ENCODE results near the gene RXRB.
A peak's percentile ranks its signal among the peaks of the same experiment; 100 is the strongest.

Gene RXRB

DNA sequence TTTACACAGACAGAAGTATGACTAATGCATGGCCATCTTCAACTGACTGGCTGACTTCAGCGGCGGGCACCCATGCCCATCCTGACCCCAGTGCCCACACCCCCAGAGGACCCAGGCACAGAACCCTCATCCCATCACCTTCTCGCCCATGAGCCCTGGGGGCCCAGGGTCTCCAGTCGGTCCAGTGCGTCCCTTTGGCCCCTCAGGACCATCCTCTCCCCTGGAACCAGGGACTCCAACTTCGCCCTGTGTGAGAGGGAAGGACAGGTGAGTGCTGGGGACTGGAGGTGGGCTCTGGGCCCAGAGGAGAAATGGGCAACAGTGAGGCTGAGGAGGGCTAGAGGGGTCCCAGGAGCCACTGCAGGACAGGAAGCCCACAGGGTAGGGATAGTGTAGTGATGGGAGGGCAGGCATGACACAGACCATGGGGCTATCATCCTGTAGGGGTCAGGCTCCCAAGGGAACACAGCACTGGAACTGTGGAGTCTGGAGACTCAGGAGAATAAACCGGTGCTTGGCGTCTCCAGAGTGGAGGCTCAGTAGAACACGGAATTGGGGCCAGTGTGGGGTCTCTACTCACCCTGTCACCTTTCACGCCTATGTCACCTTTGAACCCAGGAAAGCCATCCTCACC is 24.9 kb downstream of the RXRB start:
- DNase-seq (ENCODE audit: low spot score) = no peak

- no peak for DNase-seq (ENCODE audit: low spot score)
Measured at GRCh38 chr6:33174784-33175183, 25.7 kb downstream of the RXRB start.

DNA sequence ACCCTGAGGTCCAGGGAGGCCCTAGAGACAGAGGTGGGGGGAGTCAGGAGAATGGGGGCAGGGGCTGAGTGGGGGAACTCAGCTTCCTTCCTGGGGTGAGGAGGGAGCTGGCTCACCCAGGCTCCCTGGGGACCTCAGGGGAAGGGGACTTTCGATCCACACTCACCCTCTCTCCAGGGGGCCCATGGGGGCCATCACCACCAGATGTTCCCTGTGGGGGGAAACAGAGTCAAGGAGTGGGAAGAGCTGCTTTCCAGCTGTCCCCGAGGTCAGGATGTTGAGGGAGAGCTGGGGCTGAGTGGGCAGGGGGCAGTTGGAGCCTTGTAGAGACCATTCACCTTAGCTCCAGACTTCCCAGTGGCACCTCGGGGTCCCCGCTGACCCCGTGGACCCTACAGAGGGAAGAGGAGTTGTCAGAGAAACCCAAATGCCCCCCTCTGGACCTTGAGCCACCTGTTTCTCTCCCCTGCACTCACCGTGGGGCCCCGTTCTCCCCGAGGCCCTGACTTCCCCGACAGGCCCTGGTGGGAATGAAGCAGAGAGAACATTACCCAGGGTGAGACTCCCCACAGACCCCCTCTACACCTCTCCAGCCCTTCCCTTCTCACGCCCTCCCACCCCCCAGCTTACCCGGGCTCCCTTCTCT is 26.8 kb downstream of the RXRB start:
- DNase-seq (ENCODE audit: low spot score) = no peak

DNA sequence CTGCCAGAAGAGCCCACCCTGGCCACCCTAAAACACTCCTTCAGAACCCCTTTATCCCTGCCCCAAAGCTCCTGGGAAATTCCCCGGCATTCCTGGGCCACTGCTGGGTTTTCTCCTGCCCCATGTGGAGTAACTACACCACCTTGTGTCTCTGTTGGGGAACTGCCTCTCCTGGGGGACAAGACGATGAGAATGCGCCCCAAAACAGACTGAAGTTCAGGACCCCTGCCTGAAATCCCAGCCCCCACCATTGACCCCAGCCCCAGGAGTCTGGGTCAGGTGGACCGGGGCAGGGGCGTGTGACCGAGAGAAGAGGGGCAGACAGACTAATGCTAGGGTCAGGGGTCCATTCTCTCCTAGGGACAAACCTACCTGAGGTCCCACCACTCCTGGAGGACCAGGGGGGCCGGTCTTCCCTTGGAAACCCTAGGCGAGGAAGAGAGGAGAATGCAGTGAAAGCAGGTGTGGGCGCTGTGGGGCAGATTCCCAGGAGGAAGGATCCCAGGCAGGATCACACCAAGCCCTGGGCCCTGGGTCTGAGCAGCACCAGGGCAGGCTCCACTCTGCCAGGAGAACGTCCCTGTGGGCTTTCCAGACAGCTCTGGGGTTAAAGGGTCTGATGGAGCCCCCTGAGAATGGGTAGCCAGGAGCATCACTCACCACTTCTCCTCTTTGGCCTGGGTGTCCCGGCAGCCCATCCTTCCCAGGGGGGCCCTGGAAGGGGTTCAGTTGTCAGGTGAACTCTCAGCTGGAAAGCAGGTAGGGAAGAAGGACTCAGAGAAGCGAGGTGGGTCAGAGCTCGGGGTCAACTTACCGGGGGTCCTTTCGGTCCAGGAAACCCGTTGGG is 27.6 kb downstream of the RXRB start:
- peak; percentile 67 for DNase-seq (ENCODE audit: low spot score)

GRCh38 chr6:33171880-33172687 is 28.4 kb downstream of the RXRB start:
- no peak for DNase-seq (ENCODE audit: low spot score)

DNA sequence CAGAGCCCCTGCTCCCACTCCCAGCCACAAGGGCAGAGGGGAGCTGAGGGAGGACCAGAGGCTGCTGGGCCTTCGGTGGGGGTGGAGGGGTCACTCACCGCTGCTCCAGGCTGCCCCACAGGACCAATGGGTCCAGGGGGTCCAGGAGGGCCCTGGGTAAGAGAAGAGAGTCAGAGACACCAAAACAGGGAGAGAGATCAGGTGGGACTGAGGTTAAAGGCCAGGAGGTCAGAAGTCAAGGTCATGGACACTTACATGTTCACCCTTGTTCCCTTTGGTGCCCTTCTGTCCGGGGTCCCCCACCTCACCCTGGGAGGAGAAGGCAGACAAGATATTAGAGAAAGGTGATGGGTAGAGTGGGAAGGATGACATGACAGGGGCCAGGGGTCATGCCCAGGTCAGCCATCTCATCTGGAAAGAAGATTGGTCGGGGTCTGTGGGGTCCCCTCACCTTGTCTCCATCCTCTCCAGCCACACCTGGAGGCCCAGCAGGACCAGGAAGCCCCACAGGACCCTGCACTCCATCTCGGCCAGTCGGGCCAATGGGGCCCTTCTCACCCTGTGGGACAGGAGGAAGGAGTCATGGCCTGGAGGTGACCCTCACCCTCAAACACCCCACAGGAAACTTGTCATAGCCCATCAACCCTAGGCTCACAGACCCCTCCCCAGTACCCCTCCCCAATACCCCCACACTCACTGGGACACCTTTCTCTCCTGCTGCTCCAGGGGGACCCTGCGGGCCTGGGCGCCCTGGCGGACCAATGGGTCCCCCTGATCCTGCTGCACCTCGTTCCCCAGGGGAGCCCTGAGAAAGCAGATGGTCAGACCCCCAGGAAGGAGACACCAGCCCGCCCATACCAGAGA is 29.2 kb downstream of the RXRB start:
- no peak for DNase-seq (ENCODE audit: low spot score)

DNA sequence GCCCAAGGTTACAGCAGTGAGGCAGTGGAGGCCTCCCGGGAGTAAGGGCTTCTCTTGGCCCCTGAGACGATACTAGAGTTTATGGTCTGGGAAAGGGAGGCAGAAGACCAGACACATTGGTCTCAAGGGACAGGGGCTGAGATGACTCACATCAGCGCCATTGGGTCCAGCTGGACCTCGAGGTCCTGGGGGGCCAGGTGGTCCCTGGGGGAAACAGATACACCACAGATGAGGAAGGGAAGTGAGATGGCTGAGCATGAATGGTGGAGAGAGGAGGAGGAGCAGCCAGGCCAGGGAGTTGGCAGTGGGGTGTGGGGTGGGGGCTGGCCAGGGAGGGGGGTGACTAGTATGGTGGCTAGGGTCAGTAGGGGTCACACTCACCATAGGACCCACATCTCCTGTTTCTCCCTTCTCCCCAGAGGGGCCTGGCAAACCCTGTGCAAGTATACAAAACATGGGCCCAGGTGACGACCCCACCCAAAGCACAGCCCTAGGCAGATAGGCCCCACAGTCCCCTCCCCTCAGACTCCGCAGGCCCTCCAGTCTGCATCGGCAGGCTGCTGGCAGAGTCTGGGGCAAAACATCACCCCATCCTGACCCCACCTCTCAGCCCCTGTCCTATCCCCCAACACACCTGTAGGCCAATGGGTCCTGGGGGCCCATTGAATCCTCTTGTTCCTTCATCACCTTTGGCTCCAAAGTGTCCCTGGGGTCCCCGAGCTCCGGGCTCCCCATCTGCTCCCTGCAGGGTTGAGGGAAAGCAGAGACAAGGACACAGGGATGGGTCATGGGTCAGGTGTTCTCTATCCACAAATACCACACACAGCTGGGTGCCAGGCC is 30.1 kb downstream of the RXRB start:
- no peak for DNase-seq (ENCODE audit: low spot score)

DNA sequence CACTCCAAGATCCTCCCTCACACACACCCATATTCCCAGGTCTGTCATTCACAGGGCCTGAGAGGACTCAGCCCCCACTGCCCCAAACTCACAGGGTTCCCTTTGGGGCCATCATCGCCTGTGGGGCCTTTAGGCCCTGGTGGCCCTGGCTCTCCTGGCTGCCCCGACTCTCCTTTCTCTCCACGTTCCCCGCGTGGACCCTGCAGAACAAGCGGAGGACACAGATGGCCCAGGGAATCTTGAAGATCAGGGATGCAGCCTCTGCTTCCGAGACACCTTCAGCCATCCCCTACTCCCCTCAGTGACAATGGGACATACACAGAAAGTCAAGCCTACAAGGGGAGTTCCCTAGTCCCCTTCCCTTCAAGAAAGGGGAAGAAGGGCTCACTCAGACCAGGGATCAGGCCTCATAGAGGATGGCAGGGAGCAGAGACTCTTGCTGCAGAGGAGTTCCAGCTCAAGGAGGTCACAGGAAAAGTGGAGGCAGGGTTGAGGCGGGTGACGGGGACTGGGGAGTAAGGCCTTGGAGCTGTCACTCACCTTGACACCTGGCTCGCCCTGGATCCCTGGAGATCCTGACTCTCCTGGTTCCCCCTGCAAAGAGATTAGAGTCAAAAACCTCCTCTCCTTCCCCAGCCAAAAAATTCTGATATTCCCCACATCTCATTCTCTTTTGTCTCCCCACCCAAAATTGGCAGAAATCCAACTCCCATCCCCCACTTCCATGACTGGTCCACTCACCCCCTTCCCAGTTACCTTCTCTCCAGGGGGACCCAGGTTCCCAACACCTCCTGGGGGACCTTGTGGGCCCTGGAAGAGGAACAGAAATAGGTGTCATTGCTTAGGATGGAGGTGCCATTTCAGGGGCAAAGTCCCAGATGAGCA is 30.9 kb downstream of the RXRB start:
- DNase-seq (ENCODE audit: low spot score) = no peak

DNA sequence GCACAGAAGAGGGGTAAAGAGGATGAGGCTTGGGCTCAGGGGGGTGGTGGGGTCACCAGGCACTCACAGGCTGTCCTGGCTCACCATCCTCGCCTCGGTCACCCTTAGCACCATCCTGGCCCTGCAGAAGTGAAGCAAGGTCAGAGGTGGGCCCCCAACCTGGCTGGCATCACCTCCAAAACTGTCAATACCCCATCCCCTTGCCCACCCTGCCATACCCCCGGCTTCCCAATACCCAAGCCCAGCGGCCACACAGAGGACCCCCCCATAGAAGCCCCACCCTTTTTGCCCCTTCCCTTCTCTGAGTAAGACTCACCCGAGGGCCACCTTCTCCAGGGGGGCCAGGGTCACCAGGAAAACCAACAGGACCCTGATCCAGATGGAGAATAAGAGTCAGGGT is 31.8 kb downstream of the RXRB start:
- DNase-seq (ENCODE audit: low spot score) = no peak

GRCh38 chr6:33168284-33168601 is 32.2 kb downstream of the RXRB start:
- DNase-seq (ENCODE audit: low spot score) = no peak

GRCh38 chr6:33167374-33168283 is 32.8 kb downstream of the RXRB start:
- DNase-seq (ENCODE audit: low spot score) = no peak

DNA sequence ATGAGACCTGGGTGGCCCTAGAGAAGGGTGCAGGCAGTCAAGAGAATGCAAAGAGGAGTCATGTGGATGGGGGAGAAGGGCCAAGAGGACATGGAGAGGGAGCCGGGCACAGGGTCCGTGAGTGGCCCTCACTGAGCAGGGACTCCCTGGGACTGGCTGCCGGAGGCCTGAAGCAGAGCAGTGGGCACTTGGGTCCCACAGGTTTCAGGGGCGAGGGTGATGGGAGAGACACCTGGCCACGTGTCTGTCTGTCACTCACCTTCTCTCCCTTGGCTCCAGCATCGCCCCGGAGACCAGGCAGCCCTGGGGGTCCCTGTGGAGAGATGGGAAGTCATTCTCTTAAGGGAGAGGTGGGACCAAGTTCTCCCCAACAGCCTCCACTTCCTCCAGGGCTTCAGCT is 33.7 kb downstream of the RXRB start:
- no peak for DNase-seq (ENCODE audit: low spot score)

DNA sequence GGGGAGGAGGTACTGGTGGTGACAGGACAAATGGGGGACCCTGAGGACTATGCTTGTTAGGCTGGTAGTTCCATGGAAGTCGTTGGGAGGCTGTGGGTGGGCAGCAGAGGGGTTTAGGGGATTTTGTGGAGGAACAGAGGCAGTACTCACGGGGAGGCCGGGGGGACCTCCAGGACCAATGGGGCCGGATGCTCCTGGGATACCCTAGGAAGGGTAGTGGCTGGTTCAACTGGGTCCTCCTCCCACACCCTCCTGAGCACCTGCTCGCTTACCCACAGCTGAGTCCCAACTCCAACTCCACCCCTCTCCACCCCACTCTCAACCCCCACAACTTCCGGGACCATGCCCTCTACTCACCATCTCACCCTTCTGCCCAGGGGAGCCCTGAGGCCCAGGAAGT is 34.1 kb downstream of the RXRB start:
- no peak for DNase-seq (ENCODE audit: low spot score)

- DNase-seq (ENCODE audit: low spot score) = peak; percentile 35
Measured at GRCh38 chr6:33165581-33166258, 34.7 kb downstream of the RXRB start.

DNA sequence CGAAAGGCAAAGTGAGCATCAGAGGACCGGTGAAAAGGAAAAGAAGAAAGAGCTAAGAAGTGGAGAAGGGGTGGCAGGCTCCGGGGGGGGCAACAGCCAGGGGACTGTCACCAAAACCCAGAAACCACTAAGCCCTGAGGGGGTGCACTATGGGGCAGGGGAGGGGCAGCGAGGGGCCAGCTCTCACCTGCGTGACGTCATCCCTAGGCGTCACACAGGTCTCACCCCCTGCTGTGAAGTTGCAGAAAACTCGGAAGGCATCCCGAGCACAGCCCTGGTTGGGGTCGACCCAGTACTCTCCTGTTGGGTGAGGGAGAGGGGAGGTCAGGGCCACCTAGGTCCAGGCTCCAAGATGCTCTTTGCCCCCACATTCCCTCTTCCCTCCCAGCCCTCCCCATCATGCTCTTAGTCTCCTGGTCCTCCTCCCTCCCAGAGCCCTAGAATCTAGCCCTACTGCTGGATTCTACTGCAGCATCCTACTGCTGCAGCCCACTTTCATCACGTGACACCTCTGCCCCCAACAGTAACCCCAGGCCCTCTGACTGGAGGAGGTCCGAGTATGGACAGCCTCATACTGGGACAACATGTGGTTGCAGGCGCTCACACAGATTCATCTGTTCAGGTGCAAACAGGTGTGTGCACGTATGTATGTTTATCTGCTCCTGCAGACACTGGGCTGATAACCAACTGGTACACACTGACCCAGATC is 35.6 kb downstream of the RXRB start:
- DNase-seq (ENCODE audit: low spot score) = no peak

DNA sequence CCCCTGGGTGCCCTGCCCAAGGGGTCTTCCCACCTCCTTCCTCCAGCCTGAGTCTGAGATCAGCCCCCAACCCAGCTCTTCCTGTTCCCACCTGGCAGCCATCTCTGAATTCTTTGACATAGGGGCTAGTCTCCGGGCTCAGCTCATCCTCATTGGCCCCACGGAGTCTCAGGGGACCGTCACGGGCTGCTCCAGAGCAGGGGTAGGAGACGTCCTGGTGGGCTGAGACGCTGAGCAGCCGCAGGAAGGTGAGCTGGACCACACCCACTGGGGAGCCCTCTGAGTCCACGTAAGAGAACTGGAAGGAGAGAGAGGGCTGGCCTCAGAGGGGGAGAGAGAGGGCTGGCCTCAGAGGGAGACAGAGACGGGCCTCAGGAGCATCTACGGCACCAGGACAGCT is 36.3 kb downstream of the RXRB start:
- DNase-seq (ENCODE audit: low spot score) = no peak

GRCh38 chr6:33163540-33163939 is 36.9 kb downstream of the RXRB start:
- no peak for DNase-seq (ENCODE audit: low spot score)
